ENCODE measurements around the gene RAB36.
A peak's percentile ranks its signal among the peaks of the same experiment; 100 is the strongest.

The RAB36 gene

DNA sequence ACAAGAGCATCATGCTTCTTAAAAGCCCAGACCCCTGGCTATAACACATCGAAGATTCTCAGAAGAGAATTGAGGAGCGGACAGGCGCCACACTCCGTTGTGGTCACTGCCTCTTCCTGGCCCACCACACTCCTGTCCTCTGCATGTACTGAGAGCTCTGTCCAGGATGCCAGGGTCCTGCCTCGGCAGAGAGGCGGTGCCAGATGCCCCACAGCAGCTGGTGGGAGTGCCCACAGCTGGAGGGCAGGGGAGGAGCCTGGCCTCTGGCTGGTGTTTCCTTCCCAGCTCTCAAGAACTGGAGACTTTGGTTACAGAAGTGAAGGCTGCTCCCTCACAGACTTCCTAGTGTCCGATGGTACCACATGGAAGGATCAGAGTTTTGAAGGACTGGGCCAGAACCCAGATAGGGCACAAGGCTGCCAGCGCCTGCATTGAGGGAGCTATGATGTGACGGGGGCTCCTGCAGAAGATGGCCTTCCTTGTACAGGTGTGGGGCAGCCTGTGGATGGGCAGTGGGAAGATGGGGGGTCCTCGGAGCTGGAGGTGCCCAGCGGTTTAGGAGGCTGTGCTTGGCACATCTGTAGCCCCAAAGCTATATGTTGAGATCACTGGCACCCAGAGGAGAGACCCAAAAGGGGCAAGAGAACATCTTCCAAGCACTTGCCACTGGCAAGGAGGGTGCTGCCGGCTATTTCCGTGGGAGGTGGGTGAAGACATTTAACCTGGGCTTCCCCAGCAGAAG lies 22.9 kb upstream of the RAB36 start:
- CTCF ChIA-PET, result interaction anchor here (0.6 to 22.0 kb wide), 8 partner anchors 9 to 402 kb away, joined by 3 to 470 read pairs (median 3); no protein-coding TSS in a partner anchor
- H3K27me3 ChIP-seq (replicated peaks in 2 of 5; ENCODE audit: control insufficient read depth in 4 of 5, insufficient read depth in 5 of 5, low read length in 4 of 5), result no peaks in the 10 kb centered on the region
- H3K9me3 ChIP-seq (ENCODE audit: control extremely low read depth in 1 of 5, control insufficient read depth in 4 of 5, insufficient read depth in 2 of 5, low read depth in 1 of 5, low read length in 4 of 5), result no peaks in the 10 kb centered on the region
- H3K36me3 ChIP-seq (ENCODE audit: control insufficient read depth in 4 of 4, insufficient read depth in 4 of 4, low read length in 3 of 4), result no peaks in the 10 kb centered on the region
- H3K27ac ChIP-seq (ENCODE audit: insufficient read depth in 1 of 2, low read depth in 1 of 2, low read length in 2 of 2, poor library complexity in 1 of 2, severe bottlenecking in 2 of 2), result no peak overlapping the region
- peak in 2 of 3 donors; percentile 5 to 20 for DNase-seq
- WGBS (ENCODE audit: insufficient coverage), result 84% methylated on average over 10 of the region's 13 CpGs
- no peak overlapping the region for H3K4me3 ChIP-seq (ENCODE audit: control insufficient read depth in 1 of 7, extremely low read depth in 1 of 7, insufficient read depth in 4 of 7, low read depth in 2 of 7, low read length in 6 of 7)
- POLR2A ChIA-PET, result interaction anchor here (0.6 to 1.0 kb wide), 2 partner anchors 180 to 420 kb away, joined by 3 read pairs; no protein-coding TSS in a partner anchor
- H3K4me1 ChIP-seq (ENCODE audit: control extremely low read depth in 1 of 4, control insufficient read depth in 4 of 4, insufficient read depth in 4 of 4, low read length in 3 of 4), result peaks cover 0 to 6% (median 4%) of the 10 kb centered on the region in 4 experiments

DNA sequence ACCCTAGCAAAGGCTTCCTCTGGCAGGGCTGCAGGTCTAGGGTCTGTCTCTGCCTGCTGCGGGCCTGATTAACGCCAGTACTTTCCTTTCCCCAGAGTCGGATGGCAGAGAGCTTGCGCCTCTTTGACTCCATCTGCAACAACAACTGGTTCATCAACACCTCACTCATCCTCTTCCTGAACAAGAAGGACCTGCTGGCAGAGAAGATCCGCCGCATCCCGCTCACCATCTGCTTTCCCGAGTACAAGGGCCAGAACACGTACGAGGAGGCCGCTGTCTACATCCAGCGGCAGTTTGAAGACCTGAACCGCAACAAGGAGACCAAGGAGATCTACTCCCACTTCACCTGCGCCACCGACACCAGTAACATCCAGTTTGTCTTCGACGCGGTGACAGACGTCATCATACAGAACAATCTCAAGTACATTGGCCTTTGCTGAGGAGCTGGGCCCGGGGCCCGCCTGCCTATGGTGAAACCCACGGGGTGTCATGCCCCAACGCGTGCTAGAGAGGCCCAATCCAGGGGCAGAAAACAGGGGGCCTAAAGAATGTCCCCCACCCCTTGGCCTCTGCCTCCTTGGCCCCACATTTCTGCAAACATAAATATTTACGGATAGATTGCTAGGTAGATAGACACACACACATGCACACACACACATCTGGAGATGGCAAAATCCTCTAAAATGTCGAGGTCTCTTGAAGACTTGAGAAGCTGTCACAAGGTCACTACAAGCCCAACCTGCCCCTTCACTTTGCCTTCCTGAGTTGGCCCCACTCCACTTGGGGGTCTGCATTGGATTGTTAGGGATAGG lies 22.1 kb upstream of the RAB36 start:
- H3K36me3 ChIP-seq (ENCODE audit: control insufficient read depth in 4 of 4, insufficient read depth in 4 of 4, low read length in 3 of 4), result no peaks in the 10 kb centered on the region
- no peak for DNase-seq
- no peaks in the 10 kb centered on the region for H3K27me3 ChIP-seq (replicated peaks in 2 of 5; ENCODE audit: control insufficient read depth in 4 of 5, insufficient read depth in 5 of 5, low read length in 4 of 5)
- no peak overlapping the region for H3K4me3 ChIP-seq (ENCODE audit: control insufficient read depth in 1 of 7, extremely low read depth in 1 of 7, insufficient read depth in 4 of 7, low read depth in 2 of 7, low read length in 6 of 7)
- 96% methylated on average over 21 of the region's 26 CpGs for WGBS (ENCODE audit: insufficient coverage)
- peaks cover 0 to 8% (median 4%) of the 10 kb centered on the region in 4 experiments for H3K4me1 ChIP-seq (ENCODE audit: control extremely low read depth in 1 of 4, control insufficient read depth in 4 of 4, insufficient read depth in 4 of 4, low read length in 3 of 4)
- H3K27ac ChIP-seq (ENCODE audit: insufficient read depth in 1 of 2, low read depth in 1 of 2, low read length in 2 of 2, poor library complexity in 1 of 2, severe bottlenecking in 2 of 2), result no peak overlapping the region
- no peaks in the 10 kb centered on the region for H3K9me3 ChIP-seq (ENCODE audit: control extremely low read depth in 1 of 5, control insufficient read depth in 4 of 5, insufficient read depth in 2 of 5, low read depth in 1 of 5, low read length in 4 of 5)
- CTCF ChIA-PET, result interaction anchor here (1.4 to 22.0 kb wide), 3 partner anchors 15 to 403 kb away, joined by 3 to 470 read pairs (median 3); no protein-coding TSS in a partner anchor
- POLR2A ChIA-PET, result interaction anchor here (0.6 kb wide), 1 partner anchor 179 kb away, joined by 3 read pairs; no protein-coding TSS in a partner anchor

DNA sequence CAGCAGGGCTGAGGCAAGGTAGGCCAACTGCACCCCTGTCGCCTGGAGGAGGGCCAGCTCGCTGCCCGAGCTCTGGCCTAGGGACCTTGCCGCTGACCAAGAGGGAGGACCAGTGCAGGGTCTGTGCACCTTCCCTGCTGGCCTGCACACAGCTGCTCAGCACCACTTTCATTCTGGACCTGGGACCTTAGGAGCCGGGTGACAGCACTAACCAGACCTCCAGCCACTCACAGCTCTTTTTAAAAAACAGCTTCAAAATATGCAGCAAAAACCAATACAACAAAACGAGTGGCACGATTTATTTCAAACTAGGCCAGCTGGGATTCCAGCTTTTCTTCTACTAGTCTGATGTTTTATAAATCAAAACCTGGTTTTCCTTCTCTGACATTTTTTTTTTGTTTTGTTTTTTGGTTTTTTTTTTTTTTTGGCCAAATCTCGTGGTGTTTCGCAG lies 21.4 kb upstream of the RAB36 start:
- DNase-seq, result no peak
- H3K4me1 ChIP-seq (ENCODE audit: control extremely low read depth in 1 of 4, control insufficient read depth in 4 of 4, insufficient read depth in 4 of 4, low read length in 3 of 4), result peaks cover 0 to 9% (median 4%) of the 10 kb centered on the region in 4 experiments
- ChIA-PET POLR2A (no interaction called here), CTCF (interaction anchor here (1.7 to 22.0 kb wide), 2 partner anchors 166 to 403 kb away, joined by 3 to 470 read pairs; no protein-coding TSS in a partner anchor)
- H3K36me3 ChIP-seq (ENCODE audit: control insufficient read depth in 4 of 4, insufficient read depth in 4 of 4, low read length in 3 of 4), result no peaks in the 10 kb centered on the region
- no peaks in the 10 kb centered on the region for H3K9me3 ChIP-seq (ENCODE audit: control extremely low read depth in 1 of 5, control insufficient read depth in 4 of 5, insufficient read depth in 2 of 5, low read depth in 1 of 5, low read length in 4 of 5)
- WGBS (ENCODE audit: insufficient coverage), result 83% methylated on average over 6 of the region's 9 CpGs
- H3K27ac ChIP-seq (ENCODE audit: insufficient read depth in 1 of 2, low read depth in 1 of 2, low read length in 2 of 2, poor library complexity in 1 of 2, severe bottlenecking in 2 of 2), result no peak overlapping the region
- no peak overlapping the region for H3K4me3 ChIP-seq (ENCODE audit: control insufficient read depth in 1 of 7, extremely low read depth in 1 of 7, insufficient read depth in 4 of 7, low read depth in 2 of 7, low read length in 6 of 7)
- no peaks in the 10 kb centered on the region for H3K27me3 ChIP-seq (replicated peaks in 2 of 5; ENCODE audit: control insufficient read depth in 4 of 5, insufficient read depth in 5 of 5, low read length in 4 of 5)

DNA sequence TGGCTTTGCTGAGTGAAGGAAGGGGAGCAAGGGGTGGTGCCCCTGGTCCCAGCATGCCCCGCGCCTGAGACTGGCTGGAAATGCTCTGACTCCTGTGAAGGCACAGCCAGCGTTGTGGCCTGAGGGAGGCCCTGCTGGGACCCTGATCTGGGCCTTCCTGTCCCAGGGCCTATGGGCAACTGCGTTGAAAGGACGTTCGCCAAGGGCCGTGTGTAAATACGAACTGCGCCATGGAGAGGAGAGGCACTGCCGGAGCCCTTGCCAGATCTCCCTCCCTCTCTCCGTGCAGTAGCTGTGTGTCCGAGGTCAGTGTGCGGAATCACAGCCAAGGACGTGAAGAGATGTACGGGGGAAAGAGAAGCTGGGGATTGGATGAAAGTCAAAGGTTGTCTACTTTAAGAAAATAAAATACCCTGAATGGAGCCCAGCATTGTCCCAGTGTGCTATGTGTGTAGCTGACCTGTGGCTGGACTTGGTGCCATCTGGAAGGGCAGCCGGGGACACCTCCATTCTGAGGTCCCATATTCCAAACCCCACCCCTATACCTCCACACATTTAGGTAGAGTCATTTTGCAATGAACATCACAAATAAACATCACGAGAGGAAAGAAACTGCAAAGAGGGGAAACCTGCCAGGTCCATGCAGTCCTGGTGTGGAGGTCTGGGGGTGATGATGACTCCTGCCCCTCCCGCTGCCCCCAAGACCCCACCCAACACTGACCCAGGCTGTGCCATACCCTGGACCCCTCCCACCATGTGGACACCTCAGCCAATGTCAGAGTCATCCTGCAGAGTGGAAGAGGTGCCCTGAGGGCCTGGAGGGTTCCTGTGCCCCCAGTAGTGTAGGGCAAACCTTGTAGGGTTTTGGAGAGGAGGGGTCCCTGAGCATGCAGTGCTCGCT lies 20.4 kb upstream of the RAB36 start:
- DNase-seq, result no peak
- POLR2A ChIA-PET, result no interaction called here
- no peak overlapping the region for H3K4me3 ChIP-seq (ENCODE audit: control insufficient read depth in 1 of 7, extremely low read depth in 1 of 7, insufficient read depth in 4 of 7, low read depth in 2 of 7, low read length in 6 of 7)
- no peaks in the 10 kb centered on the region for H3K36me3 ChIP-seq (ENCODE audit: control insufficient read depth in 4 of 4, insufficient read depth in 4 of 4, low read length in 3 of 4)
- WGBS (ENCODE audit: insufficient coverage), result 90% methylated on average over 12 of the region's 19 CpGs
- no peaks in the 10 kb centered on the region for H3K27me3 ChIP-seq (replicated peaks in 2 of 5; ENCODE audit: control insufficient read depth in 4 of 5, insufficient read depth in 5 of 5, low read length in 4 of 5)
- CTCF ChIA-PET, result interaction anchor here (22.0 kb wide), 1 partner anchor 167 kb away, joined by 470 read pairs; no protein-coding TSS in a partner anchor
- H3K4me1 ChIP-seq (ENCODE audit: control extremely low read depth in 1 of 4, control insufficient read depth in 4 of 4, insufficient read depth in 4 of 4, low read length in 3 of 4), result peaks cover 0 to 4% (median 0%) of the 10 kb centered on the region in 4 experiments
- H3K9me3 ChIP-seq (ENCODE audit: control extremely low read depth in 1 of 5, control insufficient read depth in 4 of 5, insufficient read depth in 2 of 5, low read depth in 1 of 5, low read length in 4 of 5), result no peaks in the 10 kb centered on the region
- no peak overlapping the region for H3K27ac ChIP-seq (ENCODE audit: insufficient read depth in 1 of 2, low read depth in 1 of 2, low read length in 2 of 2, poor library complexity in 1 of 2, severe bottlenecking in 2 of 2)

DNA sequence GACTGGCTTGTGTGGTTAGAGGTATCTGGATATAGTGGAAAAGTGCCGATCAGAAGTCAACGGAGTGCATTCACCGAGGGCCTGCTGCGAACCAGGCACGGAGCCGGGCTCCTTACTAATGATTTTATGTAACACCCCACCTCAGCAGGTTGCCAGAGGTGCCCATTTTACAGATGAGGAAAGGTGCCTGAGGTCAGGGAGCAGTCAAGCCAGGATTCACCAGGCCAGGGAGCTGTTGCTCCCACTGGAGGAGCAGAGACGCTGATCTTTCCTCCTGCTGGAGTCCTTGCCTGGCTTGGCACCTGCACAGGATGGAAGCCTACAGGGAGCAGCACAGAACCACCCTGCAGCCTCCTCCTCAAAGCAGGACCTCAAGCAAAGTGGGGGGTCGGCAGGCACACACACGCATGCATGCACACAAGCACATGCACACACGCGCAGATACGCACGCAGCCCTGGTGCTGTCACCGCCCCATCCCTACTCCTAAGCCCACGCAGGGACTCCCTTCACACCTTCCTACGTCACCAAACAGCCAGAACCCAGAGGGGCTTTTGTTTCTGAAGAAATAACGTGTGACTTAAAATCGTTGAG lies 19.7 kb upstream of the RAB36 start:
- 94% methylated on average over 18 of the region's 18 CpGs for WGBS (ENCODE audit: insufficient coverage)
- ChIA-PET CTCF (interaction anchor here (22.0 kb wide), 1 partner anchor 168 kb away, joined by 470 read pairs; no protein-coding TSS in a partner anchor), POLR2A (no interaction called here)
- Histone ChIP-seq H3K27ac (ENCODE audit: insufficient read depth in 1 of 2, low read depth in 1 of 2, low read length in 2 of 2, poor library complexity in 1 of 2, severe bottlenecking in 2 of 2) (no peak overlapping the region), H3K36me3 (ENCODE audit: control insufficient read depth in 4 of 4, insufficient read depth in 4 of 4, low read length in 3 of 4) (no peaks in the 10 kb centered on the region), H3K4me3 (ENCODE audit: control insufficient read depth in 1 of 7, extremely low read depth in 1 of 7, insufficient read depth in 4 of 7, low read depth in 2 of 7, low read length in 6 of 7) (no peak overlapping the region), H3K4me1 (ENCODE audit: control extremely low read depth in 1 of 4, control insufficient read depth in 4 of 4, insufficient read depth in 4 of 4, low read length in 3 of 4) (peaks cover 0 to 3% (median 0%) of the 10 kb centered on the region in 4 experiments), H3K9me3 (ENCODE audit: control extremely low read depth in 1 of 5, control insufficient read depth in 4 of 5, insufficient read depth in 2 of 5, low read depth in 1 of 5, low read length in 4 of 5) (no peaks in the 10 kb centered on the region), H3K27me3 (replicated peaks in 2 of 5; ENCODE audit: control insufficient read depth in 4 of 5, insufficient read depth in 5 of 5, low read length in 4 of 5) (no peaks in the 10 kb centered on the region)
- DNase-seq, result no peak
